T-helper 1 cell (primary cell): ENCODE results near the gene TIMM8B.
"Not testable (repeated sequence)": the region's sequence is repeated elsewhere in the genome, so short reads cannot be mapped to it uniquely, and the experiment has no call there.

ENCODE experiments used
- DNase-seq, 5 donors: peaks; one replicate each; pipeline ENCODE4 v3.0.0-alpha.2; 2012 to 2020
- total RNA-seq, 4 donors: gene quantifications; one replicate each; lab custom pipeline; 2026; lab: John Stamatoyannopoulos, UW

TIMM8B gene, protein sequence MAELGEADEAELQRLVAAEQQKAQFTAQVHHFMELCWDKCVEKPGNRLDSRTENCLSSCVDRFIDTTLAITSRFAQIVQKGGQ
- 3.5 to 10.4 (median 8.9) reads per million in 4 donors for total RNA-seq

GRCh38 chr11:112086422-112087191 lies at the start of gene TIMM8B, which contains the start of gene SDHD:
Gene TIMM8B, minus strand, starts transcription at chr11:112086756. Its CDS starts 33 bp downstream, at chr11:112086723.
Gene SDHD, plus strand, starts transcription at chr11:112086873. Its CDS starts 35 bp downstream, at chr11:112086908.
- peak; percentile 92 to 96 (median 95) for DNase-seq

- no peak for DNase-seq
Observed at GRCh38 chr11:112134473-112134872, 47.9 kb upstream of the TIMM8B start.

DNA sequence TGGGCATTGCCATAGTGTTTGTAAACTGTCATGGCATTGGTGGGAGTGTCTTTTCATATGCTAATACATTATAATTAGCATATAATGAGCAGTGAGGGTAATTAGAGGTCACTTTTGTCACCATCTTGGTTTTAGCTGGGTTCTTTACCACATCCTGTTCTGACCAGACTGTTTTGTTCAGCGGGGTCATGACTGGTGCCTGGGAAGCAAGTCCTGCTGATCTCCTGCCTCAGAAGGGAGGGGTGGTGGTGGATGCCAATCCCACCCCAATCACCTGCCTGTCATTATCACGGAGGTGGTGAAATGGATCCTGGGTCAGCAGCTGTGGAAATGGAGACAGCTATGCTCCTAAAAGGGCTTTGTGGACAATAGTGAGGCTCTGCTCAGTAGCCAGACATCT lies 46.2 kb upstream of the TIMM8B start:
- no peak for DNase-seq

- DNase-seq, result no peak
Observed at GRCh38 chr11:112129656-112130055, 43.1 kb upstream of the TIMM8B start.

- no peak for DNase-seq
Observed at GRCh38 chr11:112128483-112129121, 42.0 kb upstream of the TIMM8B start.

DNA sequence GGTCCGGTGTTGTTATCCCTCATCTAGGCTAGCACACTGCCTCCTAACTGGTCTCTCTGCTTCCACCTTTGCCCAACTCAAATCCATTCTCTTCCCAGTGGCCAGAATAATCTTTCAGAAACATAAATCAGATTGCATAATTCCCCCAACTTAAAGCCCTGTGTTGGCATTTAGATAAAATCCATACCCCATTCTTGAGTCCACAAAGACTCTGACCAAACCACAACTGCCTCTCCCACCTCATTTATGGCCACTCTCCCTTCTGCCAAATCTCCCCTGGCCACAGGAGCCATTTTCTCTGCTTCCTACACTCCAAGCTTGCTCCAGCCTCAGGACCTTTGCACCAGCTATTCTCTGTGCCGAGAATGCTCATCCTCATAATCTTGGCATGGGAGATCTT lies 40.5 kb upstream of the TIMM8B start:
- no peak for DNase-seq

- DNase-seq, result no peak
Observed at GRCh38 chr11:112123129-112123528, 36.6 kb upstream of the TIMM8B start.

GRCh38 chr11:112121981-112122615 lies 35.5 kb upstream of the TIMM8B start:
- DNase-seq, result no peak

DNA sequence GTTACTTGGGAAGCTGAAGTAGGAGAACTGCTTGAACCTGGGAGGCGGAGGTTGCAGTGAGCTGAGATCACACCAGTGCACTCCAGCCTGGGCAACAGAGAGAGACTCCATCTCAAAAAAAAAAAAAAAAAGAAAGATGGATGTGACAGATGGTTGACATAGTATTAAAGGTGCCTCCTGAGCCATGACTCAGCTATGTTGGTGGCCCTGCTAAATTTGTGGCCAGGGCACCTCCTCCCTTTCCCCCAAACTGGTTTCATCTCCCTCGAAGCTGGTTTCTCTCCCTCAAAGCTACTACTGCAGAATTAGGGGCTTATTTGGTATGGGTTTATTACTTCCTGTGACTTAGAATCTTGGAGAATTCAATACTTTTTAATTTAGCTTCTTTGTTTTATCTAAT lies 31.6 kb upstream of the TIMM8B start:
- DNase-seq, result no peak

DNA sequence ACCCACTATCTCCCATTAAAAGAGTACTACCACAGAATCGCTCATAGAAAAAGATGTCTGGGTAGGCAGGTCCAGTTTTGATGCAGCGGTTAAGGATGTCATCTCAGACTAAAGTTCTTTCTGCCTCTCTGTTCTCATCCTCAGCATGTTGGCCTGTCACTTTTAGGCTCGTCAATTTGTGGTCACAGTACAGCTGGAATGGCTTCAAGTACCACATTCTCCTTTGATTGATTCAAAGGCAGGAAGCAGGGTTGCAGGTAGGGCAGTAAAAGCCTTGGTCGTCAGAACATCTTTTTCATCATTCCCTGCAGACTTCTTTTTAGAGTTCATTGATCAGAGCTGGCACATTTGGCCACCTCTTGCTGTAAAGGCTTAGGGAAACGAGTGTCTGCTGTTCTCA lies 28.8 kb upstream of the TIMM8B start:
- DNase-seq, result no peak

- DNase-seq, result no peak
Observed at GRCh38 chr11:112114460-112114859, 27.9 kb upstream of the TIMM8B start.

DNA sequence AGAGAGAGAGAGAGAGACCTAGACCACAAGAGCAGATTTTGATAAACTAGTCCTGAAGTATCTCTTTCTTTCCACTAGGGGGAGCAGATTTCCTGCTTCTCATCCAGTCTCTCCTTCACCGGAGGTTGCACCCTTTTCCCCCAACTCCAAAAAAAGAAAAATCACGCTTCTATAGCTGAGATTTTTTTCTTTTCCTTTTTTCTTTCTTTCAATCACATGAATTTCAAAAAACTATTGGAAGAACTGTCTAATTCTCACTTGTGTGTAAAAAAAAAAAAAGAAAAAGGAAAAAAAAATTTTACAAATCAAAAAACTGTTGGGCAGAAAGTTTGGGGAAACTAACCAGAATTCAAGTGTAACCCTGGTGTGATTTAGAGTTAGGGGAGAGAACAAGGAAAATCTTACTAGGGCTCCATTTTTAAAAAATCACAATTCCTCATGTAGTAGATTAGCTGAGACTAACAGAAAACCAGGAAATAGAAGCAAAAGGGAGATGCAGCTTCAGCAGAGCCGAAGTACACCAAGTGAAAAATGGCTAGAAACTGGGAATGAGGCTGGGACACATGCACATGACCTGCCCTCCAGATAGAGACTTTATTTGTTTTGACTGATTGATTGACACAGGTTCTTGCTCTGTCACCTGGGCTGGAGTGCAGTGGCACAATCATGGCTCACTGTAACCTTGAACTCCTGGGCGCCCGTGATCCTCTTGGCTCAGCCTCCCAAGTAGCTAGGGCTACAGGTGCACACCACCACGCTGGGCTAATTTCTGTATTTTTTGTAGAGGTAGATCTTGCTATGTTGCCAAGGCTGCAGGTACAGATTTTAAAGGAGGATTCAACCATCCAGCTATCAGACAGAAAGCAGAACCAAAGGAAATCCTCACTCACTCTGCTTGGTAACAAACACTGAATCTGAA lies 27.2 kb upstream of the TIMM8B start:
- DNase-seq, result peak in 2 of 5 donors; percentile 1 to 42

GRCh38 chr11:112106070-112106469 lies 19.5 kb upstream of the TIMM8B start:
- no peak for DNase-seq

- DNase-seq, result no peak
Observed at GRCh38 chr11:112103446-112103845, 16.9 kb upstream of the TIMM8B start.

DNA sequence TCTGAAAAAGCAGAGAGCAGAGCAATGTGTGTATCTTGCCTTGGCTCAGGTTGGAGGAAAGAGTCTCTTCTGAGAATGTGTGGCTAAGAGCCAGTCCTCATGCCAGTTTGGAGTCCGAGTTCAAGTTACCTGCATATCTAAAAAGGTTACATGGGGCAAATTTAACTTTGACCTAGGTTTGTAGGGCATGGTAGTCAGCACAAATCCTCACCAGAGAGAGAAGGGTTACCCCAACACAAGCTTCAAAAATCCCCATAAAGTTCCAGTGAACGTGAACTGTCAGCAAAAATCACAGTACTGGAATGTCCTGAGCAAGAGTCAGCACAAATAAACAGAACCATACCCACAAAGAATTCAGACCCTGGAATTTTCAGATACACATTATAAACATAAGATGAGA lies 13.9 kb upstream of the TIMM8B start:
- DNase-seq, result no peak

- no peak for DNase-seq
Observed at GRCh38 chr11:112097734-112098528, 11.4 kb upstream of the TIMM8B start.

GRCh38 chr11:112096194-112096593 lies 9.6 kb upstream of the TIMM8B start:
- DNase-seq, result no peak

- not testable (repeated sequence) for DNase-seq
Observed at GRCh38 chr11:112095302-112095701, 8.7 kb upstream of the TIMM8B start.

DNA sequence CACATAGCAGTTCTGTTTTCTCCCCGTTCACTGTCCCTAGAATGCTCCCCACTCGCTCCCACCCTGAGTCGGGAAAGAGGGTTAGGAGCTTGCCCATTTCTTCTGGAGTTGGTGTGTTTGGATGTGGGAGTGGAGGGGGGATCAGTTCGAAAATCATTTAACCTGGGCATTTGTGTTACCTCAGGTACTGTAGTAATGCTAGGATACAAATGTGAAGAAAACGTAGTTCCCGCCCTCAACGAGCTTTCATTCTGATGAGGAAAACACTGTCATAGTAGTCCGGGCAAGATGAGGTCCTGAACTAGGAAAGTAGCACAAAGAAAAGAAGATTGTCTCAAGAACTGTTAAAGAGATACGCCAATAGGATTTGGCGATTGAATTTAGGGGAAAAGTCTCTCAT lies 656 bp upstream of the TIMM8B start:
- DNase-seq, result no peak

DNA sequence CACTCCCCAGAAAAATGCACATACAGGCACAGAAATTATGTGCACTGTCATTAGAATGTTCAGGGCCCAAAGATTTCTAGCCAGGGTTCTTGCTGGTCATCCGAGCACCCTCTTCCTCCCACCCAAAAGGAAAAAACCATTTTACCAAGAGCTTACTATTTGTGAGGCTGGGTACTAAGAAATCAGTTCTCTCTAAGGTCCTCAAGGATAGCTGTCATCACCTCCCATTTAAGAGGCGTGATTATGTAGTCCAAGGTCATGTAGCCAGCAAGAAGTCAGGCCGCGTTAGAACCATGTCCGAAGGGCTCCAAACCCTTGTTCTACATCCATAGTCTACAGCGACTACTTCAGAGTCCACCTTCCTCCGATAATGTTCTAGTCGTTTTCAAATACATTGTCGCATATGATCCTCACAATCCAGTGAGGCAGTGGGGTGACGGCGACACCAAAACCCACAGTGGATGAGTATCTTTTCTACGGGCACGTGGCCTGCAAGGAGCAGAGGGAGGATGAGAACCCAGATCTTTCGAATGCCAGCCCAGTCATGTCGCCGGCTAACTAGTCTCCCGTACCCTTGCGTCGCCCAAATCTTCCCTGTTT lies 634 bp downstream of the TIMM8B start:
- DNase-seq, result peak in 1 of 5 donors; percentile 50

GRCh38 chr11:112082729-112083128 lies 3.8 kb downstream of the TIMM8B start:
- DNase-seq, result peak in 1 of 5 donors; percentile 50
